ENCODE measurements around the gene TRPM4.

Gene TRPM4

DNA sequence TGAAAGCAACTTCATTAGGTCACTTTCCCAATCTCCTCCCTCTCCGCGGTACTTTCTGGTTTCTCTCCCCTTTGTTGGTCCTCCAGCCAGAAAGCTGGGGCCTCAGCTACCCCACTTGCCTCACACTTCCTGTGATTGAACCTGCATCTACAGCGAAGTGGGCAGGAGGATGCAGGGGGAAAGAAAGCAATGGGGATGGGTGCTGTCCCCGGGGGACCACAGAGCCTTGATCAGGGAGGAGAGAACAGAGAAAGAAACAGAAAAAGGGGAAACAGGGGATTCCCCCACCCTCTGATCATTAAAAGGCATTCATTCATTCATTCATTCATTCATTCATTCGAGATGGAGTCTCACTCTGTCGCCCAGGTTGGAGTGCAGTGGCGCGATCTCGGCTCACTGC is 74.2 kb downstream of the TRPM4 start:
- no peak for DNase-seq (ENCODE audit: low read depth)

GRCh38 chr19:49233163-49233562 is 75.6 kb downstream of the TRPM4 start:
- DNase-seq (ENCODE audit: low read depth), result no peak

DNA sequence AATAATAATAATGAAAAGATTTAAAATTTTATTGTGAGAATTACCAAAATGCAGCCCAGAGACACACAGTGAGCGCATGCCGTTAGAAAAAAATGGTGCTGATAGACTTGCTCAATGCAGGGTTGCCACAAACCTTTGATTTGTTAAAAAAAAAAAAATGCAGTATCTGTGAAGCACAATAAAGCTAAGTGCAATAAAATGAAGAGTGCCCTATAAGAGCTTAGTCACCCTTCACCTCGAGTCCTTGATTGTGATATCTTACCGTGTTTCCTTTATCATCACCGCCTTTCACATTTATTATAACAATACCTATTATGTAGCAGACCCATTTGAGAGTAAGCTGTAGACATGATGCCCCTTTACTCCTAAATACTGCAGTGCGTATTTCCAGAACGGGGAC is 84.2 kb downstream of the TRPM4 start:
- DNase-seq (ENCODE audit: low read depth), result no peak

DNA sequence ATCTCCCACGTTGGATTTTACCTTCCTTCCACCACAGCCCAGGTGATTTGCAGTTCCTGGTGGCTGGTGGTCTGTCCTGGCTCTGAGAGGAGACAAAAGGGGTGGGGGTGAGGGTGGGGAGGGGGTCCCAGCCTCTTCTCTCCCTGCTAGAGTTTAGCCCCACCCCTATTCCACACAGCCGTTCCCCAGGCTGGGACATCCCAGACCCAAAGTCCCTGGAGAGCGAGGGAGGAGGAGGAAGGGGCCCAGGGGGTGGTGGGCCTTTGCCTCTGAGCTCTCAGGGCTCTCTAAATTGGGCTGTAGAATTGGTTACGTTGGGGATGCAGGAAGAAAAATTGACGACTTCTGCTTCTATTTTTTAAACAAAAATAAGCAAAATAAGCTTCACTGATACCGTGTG is 85.5 kb downstream of the TRPM4 start:
- no peak for DNase-seq (ENCODE audit: low read depth)

- DNase-seq (ENCODE audit: low read depth), result no peak
These were observed 86.1 kb downstream of the TRPM4 start for GRCh38 chr19:49243726-49244125.

DNA sequence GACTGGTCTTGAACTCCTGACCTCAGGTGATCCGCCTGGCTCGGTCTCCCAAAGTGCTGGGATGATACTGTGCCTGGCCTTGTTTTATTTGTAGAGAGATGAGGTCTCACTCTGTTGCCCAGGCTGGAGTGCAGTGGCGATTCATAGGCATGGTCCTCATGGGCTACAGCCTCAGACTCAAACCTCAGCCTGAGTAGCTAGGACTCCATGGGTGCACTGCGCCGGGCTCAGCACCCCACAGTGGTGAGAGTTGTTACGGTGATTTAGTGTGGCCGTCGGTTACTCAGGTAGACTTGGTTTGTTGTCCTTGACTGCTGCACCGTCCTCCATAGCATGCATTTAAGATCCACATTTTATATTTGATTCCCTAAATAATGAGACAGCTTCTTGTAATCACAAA is 86.7 kb downstream of the TRPM4 start:
- DNase-seq (ENCODE audit: low read depth), result no peak

DNA sequence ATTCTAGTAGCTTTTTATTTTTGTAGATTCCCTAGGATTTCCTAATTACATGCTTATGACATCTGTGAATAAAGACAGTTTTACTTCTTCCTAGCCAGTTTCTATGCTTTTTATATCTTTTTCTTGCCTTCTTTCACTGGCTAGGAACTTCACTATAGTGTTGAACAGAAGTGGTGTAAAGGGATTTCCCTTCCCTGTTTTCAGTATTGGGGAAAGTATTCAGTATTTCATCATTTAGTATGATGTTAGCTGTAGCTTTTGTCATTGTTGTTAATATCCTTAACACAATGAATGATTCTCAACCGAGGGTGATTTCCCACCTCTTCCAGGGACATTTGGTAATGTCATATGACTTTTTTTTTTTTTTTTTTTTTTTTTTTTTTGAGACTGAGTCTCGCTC is 90.1 kb downstream of the TRPM4 start:
- no peak for DNase-seq (ENCODE audit: low read depth)

- no peak for DNase-seq (ENCODE audit: low read depth)
These were observed 92.3 kb downstream of the TRPM4 start for GRCh38 chr19:49249933-49250332.

GRCh38 chr19:49255674-49256073 is 98.1 kb downstream of the TRPM4 start:
- DNase-seq (ENCODE audit: low read depth), result no peak

GRCh38 chr19:49256691-49257090 is 99.1 kb downstream of the TRPM4 start:
- DNase-seq (ENCODE audit: low read depth), result no peak
